HL-60/S4 treated with phorbol 12-myristate 13-acetate at 8.2 ng/mL for 4 days and 3 days (cell line): ENCODE data around the gene BCKDHB.
"Not testable (repeated sequence)": the region's sequence is repeated elsewhere in the genome, so short reads cannot be mapped to it uniquely, and the experiment has no call there.

ENCODE experiments used
- in situ Hi-C: fragments of 300-500 bp; cut with MboI; formaldehyde crosslinking; loops from 2 replicates; pipeline ENCODE4 v1.15.0; 2022; ENCODE audit warnings: low sequenced_read_pairs

BCKDHB gene

GRCh38 chr6:80106418-80107235, at the start of gene BCKDHB:
Gene BCKDHB, plus strand, starts transcription at chr6:80106671. Its CDS starts 23 bp downstream, at chr6:80106694.
- in situ Hi-C loops = no loop called here

DNA sequence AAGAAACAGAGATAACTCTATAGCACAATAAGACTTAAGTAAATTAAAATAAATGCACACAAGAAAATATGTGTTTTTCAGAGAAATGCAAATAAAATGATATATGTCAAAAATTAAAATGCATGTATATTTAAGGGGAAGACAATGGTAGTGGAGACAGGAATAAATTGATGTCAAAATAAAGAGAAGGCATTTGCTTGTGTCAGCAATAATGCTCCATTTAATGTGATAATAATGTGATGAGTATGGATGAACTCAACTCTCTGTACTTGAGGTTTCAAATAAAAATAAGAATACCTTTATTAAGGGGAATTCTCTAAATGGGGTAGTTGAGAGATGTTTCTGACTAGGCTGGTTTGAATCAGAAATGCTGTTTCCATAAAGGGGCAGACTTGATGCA, 45.7 kb upstream of the BCKDHB start:
- in situ Hi-C loops = no loop called here

DNA sequence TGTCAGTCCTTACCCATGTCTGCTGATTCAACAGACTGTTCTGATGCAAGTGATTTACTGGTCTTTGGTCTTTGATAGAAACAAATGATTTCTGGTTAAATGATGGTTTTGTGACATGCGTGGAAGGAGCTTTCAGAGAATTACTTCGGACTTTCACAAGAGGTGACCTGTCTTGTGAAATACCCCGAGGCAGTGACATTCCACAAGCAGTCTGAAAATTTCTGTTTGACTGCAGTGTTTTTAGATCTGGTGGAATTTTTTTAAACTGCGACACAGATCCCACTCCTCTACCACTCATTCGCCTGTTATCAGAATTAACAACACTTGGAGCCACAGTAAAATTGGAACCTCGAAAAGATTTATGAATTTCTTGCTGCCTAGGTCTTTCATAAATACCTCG, 38.3 kb upstream of the BCKDHB start:
- in situ Hi-C loops = not testable (repeated sequence)

DNA sequence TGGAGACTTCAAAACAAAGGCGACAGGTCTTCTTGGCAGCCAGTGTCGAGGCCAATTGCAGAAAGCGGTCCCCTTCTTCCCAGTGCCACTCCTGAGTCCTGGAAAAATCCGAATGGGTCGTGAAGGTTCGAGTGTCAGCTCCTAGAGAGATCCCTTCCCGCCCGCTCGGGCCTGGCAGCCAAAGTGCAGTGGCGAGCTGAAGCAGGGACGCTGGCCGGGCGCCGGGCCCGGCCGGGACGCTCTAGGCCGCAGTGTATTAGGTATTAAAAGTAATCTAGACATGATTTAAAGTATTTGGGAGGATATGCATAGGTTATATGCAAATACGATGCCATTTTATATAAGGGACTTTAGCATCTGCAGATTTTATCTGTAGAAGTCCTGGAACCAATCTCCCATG, 36.0 kb upstream of the BCKDHB start:
- in situ Hi-C loops = not testable (repeated sequence)

DNA sequence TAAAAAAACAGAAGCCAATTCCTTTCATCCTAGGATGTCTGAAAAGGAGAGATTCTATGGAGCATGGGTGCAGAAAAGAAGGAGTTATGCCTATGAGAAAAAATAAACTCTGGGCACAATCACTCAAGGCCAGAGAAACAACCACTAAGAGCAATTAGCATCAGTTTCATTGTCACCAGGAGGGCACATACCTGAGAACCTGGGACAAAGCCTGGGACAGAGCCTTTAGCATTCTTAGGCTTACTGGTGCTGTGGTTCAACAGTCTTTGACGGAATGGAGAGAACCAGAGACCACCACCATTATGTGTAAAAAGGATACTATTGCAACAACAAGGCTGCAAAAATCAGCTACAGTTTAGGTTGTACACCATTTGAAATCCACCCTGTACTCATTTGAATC, 29.4 kb upstream of the BCKDHB start:
- in situ Hi-C loops = no loop called here

GRCh38 chr6:80088637-80089036, 17.8 kb upstream of the BCKDHB start:
- in situ Hi-C loops = no loop called here

DNA sequence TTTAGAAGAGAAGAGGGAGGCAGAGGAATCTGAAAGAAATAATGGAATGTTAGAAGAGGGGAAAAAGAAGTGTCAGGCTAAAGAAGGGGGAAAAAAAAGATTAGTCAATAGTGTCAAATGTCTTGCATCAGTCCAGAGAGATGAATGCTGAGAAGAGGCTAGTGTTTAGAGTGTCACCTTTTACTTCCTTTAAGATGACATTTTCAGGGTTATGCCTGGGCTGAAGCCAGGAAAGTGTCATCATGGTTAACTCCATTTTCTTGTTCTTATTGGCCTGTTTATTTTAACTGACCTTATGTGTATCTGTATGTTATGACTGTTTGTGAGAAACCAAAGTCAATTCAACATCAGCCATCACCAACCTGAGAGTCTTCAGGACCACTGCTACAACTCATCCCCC, 15.0 kb upstream of the BCKDHB start:
- in situ Hi-C loops = no loop called here

DNA sequence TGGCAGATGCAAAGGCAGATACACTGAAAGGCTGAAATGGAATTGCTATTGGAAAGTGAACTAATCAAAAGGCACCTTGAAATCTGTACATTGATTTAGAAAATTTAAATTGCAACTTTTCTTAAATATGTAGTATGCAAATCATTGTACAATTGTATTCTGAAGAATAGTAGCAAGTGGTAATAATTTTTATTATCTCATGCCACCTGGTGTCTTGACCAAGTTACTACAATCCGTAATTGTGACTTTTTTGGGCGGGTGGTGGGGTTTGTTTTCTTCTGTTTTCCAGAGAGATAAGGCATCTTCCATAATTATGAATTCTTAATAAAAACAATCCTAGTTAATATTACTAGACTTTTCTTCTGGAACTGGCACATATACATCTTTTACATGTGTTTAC, 12.5 kb upstream of the BCKDHB start:
- in situ Hi-C loops = no loop called here

GRCh38 chr6:80095600-80095999, 10.9 kb upstream of the BCKDHB start:
- in situ Hi-C loops = no loop called here

GRCh38 chr6:80098392-80098791, 8.1 kb upstream of the BCKDHB start:
- in situ Hi-C loops = no loop called here

DNA sequence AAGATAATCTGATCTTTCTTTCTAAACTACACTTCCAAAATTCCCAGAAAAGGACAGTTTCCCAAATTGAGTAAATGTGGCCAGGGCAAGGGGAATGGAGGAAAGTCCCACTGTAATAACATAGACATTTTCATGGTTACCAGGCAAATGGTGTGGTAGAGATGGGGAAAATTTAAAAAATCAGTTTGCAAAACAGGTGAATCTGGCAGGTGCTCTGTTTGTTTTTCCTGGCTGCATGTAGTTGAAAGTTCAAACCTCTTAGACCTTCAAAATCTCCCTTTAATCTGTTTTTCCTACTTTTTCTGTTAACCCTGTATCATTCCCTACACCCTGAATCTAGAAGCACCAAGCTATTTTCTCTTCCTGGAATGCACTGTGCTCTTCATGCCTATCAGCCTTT, 2.0 kb upstream of the BCKDHB start:
- in situ Hi-C loops = no loop called here

- in situ Hi-C loops = no loop called here
Measured at GRCh38 chr6:80105972-80106417, 476 bp upstream of the BCKDHB start.

GRCh38 chr6:80122576-80122975, 16.1 kb downstream of the BCKDHB start:
- in situ Hi-C loops = not testable (repeated sequence)

- in situ Hi-C loops = no loop called here
Measured at GRCh38 chr6:80126657-80127345, 20.3 kb downstream of the BCKDHB start.

GRCh38 chr6:80129485-80129884, 23.0 kb downstream of the BCKDHB start:
- in situ Hi-C loops = no loop called here

DNA sequence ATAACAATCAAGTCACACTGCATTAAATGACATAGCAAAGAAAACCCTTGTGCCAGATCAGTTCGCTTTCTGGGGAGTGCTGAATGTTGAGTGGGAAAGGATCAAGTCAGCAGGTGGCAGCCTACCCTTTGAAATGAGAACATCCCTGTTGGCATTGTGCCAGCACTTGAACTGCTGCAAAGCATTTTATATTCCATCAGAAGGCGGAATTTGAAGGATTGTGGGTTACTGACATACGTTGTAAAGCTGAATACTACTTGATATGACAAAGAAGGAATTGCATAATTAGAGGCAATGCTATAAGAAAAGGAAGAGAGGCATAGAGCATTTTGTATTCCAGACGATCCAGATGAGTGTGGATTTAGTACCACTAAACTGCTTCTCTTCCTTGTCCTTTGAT, 26.5 kb downstream of the BCKDHB start:
- in situ Hi-C loops = no loop called here

DNA sequence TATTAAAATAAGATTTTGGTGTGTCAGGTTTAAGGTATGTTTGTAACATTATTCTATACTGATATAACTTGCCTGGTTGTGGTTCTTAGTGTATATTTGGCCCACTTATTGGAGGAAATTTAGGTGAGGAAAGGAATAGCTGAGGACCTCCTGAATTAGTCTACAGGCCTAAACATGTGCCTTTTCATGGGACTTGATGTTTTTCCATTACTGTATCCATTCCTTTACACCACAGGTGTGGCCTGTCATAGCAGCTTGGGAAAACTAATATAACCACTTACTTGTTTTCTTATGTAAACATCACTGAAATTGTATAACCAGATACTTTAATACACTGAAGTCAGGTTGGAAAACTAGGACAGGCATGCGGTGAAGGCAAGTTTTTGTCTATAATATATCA, 27.6 kb downstream of the BCKDHB start:
- in situ Hi-C loops = no loop called here

DNA sequence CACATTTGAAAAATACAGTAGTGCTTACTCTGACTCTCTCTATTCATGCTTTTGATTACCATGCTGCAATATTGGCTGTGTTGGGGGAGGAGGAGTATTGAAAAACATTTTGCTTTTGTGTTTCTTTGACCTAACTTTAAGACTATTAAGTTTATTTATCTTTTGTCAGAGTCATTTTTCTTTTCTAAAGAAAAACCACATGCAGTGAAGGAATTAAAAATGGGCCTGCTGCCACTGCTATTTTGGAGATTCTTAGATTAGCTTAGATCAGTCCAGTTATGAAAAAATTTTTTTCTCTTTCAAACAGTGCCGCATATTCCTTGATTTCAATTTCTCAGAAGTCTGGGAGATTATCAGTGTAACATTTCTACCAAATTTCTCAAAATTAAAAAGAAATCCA, 36.1 kb downstream of the BCKDHB start:
- in situ Hi-C loops = no loop called here

- in situ Hi-C loops = no loop called here
Measured at GRCh38 chr6:80143419-80143937, 37.0 kb downstream of the BCKDHB start.

GRCh38 chr6:80144753-80145315, 38.4 kb downstream of the BCKDHB start:
- in situ Hi-C loops = no loop called here

DNA sequence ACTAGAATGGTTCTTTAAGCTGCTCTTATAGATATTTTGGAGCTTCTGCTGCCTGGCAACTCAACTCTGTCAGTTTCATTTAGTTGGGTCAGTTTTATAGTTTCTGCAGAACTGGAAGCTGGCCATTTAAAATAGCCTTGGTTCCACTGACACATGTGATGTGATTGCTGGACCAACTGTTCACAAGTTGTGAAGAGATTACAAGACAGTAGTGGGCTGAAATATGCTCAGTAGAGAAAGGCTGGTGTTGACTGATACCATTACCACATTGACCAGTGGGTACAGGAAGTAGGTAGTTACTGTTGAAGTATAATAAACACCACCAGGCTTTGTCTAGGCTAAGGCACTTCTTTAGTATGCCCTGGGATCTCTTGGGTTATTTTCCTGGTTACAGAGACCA, 39.0 kb downstream of the BCKDHB start:
- in situ Hi-C loops = no loop called here

GRCh38 chr6:80145921-80146320, 39.5 kb downstream of the BCKDHB start:
- in situ Hi-C loops = no loop called here
